HEK293 (cell line): ENCODE data around the gene VPS18.

ENCODE experiments used
- BCL11B ChIP-seq: fragments of 450-650 bp; formaldehyde crosslinking; IDR thresholded peaks from 2 replicates; pipeline ENCODE4 v1.5.1; 2016; ENCODE audit warnings: low read depth, missing biosample characterization, missing genetic modification characterization
- FEZF1 ChIP-seq: fragments of 450-650 bp; formaldehyde crosslinking; IDR thresholded peaks from 2 replicates; pipeline ENCODE4 v1.5.1; 2016; ENCODE audit warnings: missing biosample characterization, missing genetic modification characterization
- GFI1B ChIP-seq: fragments of 450-650 bp; formaldehyde crosslinking; IDR thresholded peaks from 2 replicates; pipeline ENCODE4 v1.5.1; 2016; ENCODE audit warnings: missing biosample characterization, missing genetic modification characterization
- IKZF3 ChIP-seq: fragments of 450-650 bp; IDR thresholded peaks from 2 replicates; pipeline ENCODE4 v1.5.0; 2018; ENCODE audit warnings: missing biosample characterization, mild to moderate bottlenecking, missing genetic modification characterization, moderate library complexity
- PRDM1 ChIP-seq: fragments of 450-650 bp; formaldehyde crosslinking; IDR thresholded peaks from 2 replicates; pipeline ENCODE4; 2016; ENCODE audit warnings: missing biosample characterization, missing genetic modification characterization
- YY2 ChIP-seq: fragments of 450-650 bp; formaldehyde crosslinking; IDR thresholded peaks from 2 replicates; pipeline ENCODE4 v1.5.1; 2016; ENCODE audit warnings: missing biosample characterization, missing genetic modification characterization
- ZBTB17 ChIP-seq: fragments of 450-650 bp; formaldehyde crosslinking; IDR thresholded peaks from 2 replicates; pipeline ENCODE4 v1.5.1; 2016; ENCODE audit warnings: missing biosample characterization, missing genetic modification characterization
- ZNF112 ChIP-seq: fragments of 450-650 bp; formaldehyde crosslinking; IDR thresholded peaks from 2 replicates; pipeline ENCODE4 v1.5.0; 2017; ENCODE audit warnings: missing biosample characterization, missing genetic modification characterization
- ZNF114 ChIP-seq: fragments of 450-650 bp; formaldehyde crosslinking; IDR thresholded peaks from 2 replicates; pipeline ENCODE4 v1.5.0; 2017; ENCODE audit warnings: missing biosample characterization, missing genetic modification characterization
- ZNF140 ChIP-seq: fragments of 450-650 bp; formaldehyde crosslinking; IDR thresholded peaks from 2 replicates; pipeline ENCODE4 v1.5.1; 2016; ENCODE audit warnings: missing biosample characterization, missing genetic modification characterization
- ZNF157 ChIP-seq: fragments of 450-650 bp; formaldehyde crosslinking; IDR thresholded peaks from 2 replicates; pipeline ENCODE4 v1.5.1; 2016; ENCODE audit warnings: missing biosample characterization, missing genetic modification characterization
- ZNF19 ChIP-seq: fragments of 450-650 bp; formaldehyde crosslinking; IDR thresholded peaks from 2 replicates; pipeline ENCODE4; 2016; ENCODE audit warnings: missing biosample characterization, missing genetic modification characterization, low read depth
- ZNF2 ChIP-seq: fragments of 450-650 bp; formaldehyde crosslinking; IDR thresholded peaks from 2 replicates; pipeline ENCODE4 v1.5.1; 2016; ENCODE audit warnings: missing biosample characterization, missing genetic modification characterization
- ZNF302 ChIP-seq: fragments of 450-650 bp; formaldehyde crosslinking; IDR thresholded peaks from 2 replicates; pipeline ENCODE4 v1.5.1; 2016; ENCODE audit warnings: missing biosample characterization, missing genetic modification characterization, low read depth
- ZNF354C ChIP-seq: fragments of 450-650 bp; formaldehyde crosslinking; IDR thresholded peaks from 2 replicates; pipeline ENCODE4 v1.5.1; 2016; ENCODE audit warnings: missing biosample characterization, missing genetic modification characterization, low read depth, borderline replicate concordance
- ZNF366 ChIP-seq: fragments of 450-650 bp; formaldehyde crosslinking; conservative IDR thresholded peaks from 2 replicates; pipeline ENCODE4 v1.5.1; 2016; ENCODE audit warnings: missing biosample characterization, missing genetic modification characterization
- ZNF391 ChIP-seq: fragments of 450-650 bp; formaldehyde crosslinking; IDR thresholded peaks from 2 replicates; pipeline ENCODE4 v1.5.1; 2016; ENCODE audit warnings: low read depth, missing biosample characterization, missing genetic modification characterization, borderline replicate concordance
- ZNF561 ChIP-seq: fragments of 450-650 bp; IDR thresholded peaks from 2 replicates; pipeline ENCODE4 v1.5.1; 2018; ENCODE audit warnings: missing biosample characterization, missing genetic modification characterization, borderline replicate concordance
- ZNF571 ChIP-seq: fragments of 450-650 bp; formaldehyde crosslinking; IDR thresholded peaks from 2 replicates; pipeline ENCODE4 v1.5.0; 2017; ENCODE audit warnings: missing biosample characterization, missing genetic modification characterization
- ZNF626 ChIP-seq: fragments of 450-650 bp; sonication (Bioruptor Pico); formaldehyde crosslinking; IDR thresholded peaks from 2 replicates; pipeline ENCODE4 v1.5.1; 2018; ENCODE audit warnings: missing biosample characterization, missing genetic modification characterization, inconsistent platforms
- ZNF629 ChIP-seq: fragments of 450-650 bp; formaldehyde crosslinking; IDR thresholded peaks from 2 replicates; pipeline ENCODE4 v1.5.1; 2017; ENCODE audit warnings: missing biosample characterization, missing genetic modification characterization
- ZNF654 ChIP-seq: fragments of 450-650 bp; formaldehyde crosslinking; IDR thresholded peaks from 2 replicates; pipeline ENCODE4 v1.5.1; 2016; ENCODE audit warnings: low read depth, missing biosample characterization, missing genetic modification characterization
- ZNF707 ChIP-seq: fragments of 450-650 bp; formaldehyde crosslinking; IDR thresholded peaks from 2 replicates; pipeline ENCODE4 v1.5.1; 2016; ENCODE audit warnings: missing biosample characterization, missing genetic modification characterization
- ZNF785 ChIP-seq: fragments of 450-650 bp; formaldehyde crosslinking; IDR thresholded peaks from 2 replicates; pipeline ENCODE4 v1.5.1; 2016; ENCODE audit warnings: missing biosample characterization, missing genetic modification characterization
- TF ChIP-seq, protein P1 (sequence below): fragments of 450-650 bp; formaldehyde crosslinking; IDR thresholded peaks from 2 replicates; pipeline ENCODE4 v1.5.1; 2016; ENCODE audit warnings: missing biosample characterization, missing genetic modification characterization
- TF ChIP-seq, protein P2 (sequence below): fragments of 450-650 bp; formaldehyde crosslinking; IDR thresholded peaks from 2 replicates; pipeline ENCODE4 v1.5.1; 2017; ENCODE audit warnings: missing biosample characterization, missing genetic modification characterization
- TF ChIP-seq, protein P3 (sequence below): fragments of 450-650 bp; formaldehyde crosslinking; IDR thresholded peaks from 2 replicates; pipeline ENCODE4 v1.5.1; 2016; ENCODE audit warnings: missing biosample characterization, missing genetic modification characterization
- TF ChIP-seq, protein P4 (sequence below): fragments of 450-650 bp; formaldehyde crosslinking; IDR thresholded peaks from 2 replicates; pipeline ENCODE4 v1.5.1; 2016; ENCODE audit warnings: missing biosample characterization, missing genetic modification characterization, low read depth
- TF ChIP-seq, protein P5 (sequence below): fragments of 450-650 bp; formaldehyde crosslinking; IDR thresholded peaks from 2 replicates; pipeline ENCODE4 v1.5.1; 2016; ENCODE audit warnings: missing biosample characterization, missing genetic modification characterization
- TF ChIP-seq, protein P6 (sequence below): fragments of 450-650 bp; formaldehyde crosslinking; IDR thresholded peaks from 2 replicates; pipeline ENCODE4; 2016; ENCODE audit warnings: missing biosample characterization, missing genetic modification characterization

Gene VPS18

DNA sequence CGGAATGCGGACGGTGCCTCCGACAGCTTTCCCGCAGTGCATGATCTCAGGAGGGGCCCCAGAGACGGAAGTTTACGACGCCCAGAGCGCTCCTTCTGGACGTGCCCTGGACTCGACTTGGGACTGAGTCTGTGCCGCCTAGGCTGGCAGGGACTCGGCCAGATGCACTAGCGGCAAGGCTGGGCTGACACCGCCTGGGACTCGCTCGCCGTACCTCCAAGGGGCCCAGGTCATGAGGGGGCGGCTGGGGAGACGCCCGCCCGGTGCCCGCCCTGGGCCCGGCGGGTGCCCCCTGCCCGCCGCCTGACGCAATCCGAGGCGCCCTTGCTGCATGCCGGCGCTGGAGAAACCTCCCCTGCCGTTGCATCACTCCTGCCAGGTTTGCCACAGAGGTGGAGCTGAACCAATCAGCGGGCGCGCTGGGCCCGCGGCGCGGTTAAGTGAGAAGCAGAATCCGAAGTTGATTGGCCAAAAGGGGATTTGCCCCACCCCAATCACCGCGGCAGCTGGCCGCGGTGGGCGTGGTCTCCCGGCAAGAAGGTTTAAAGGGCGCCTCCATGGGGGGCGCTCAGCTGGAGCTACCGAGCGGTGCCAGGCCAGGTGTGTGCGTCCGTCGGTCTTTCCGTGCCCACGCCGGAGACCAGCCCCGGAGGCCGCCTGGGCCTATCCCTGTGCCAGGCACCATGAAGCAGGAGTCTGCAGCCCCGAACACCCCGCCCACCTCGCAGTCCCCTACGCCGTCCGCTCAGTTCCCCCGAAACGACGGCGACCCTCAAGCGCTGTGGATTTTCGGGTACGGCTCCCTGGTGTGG, 58.9 kb downstream of the VPS18 start, which contains the start of gene CHAC1 (continued):
- TF ChIP-seq, protein P1, sequence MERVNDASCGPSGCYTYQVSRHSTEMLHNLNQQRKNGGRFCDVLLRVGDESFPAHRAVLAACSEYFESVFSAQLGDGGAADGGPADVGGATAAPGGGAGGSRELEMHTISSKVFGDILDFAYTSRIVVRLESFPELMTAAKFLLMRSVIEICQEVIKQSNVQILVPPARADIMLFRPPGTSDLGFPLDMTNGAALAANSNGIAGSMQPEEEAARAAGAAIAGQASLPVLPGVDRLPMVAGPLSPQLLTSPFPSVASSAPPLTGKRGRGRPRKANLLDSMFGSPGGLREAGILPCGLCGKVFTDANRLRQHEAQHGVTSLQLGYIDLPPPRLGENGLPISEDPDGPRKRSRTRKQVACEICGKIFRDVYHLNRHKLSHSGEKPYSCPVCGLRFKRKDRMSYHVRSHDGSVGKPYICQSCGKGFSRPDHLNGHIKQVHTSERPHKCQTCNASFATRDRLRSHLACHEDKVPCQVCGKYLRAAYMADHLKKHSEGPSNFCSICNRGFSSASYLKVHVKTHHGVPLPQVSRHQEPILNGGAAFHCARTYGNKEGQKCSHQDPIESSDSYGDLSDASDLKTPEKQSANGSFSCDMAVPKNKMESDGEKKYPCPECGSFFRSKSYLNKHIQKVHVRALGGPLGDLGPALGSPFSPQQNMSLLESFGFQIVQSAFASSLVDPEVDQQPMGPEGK: peak; percentile 96
- TF ChIP-seq ZNF654 (tag by site-specific recombination) (no peak), ZNF112 (tag by site-specific recombination) (no peak), ZNF19 (tag by site-specific recombination) (peak; percentile 39; the same call in 1 of the 2 replicates), ZNF2 (no peak), GFI1B (no peak), IKZF3 (tag by site-specific recombination) (peak; percentile 52), ZNF629 (tag by site-specific recombination) (peak; percentile 69), ZBTB17 (tag by site-specific recombination) (peak; percentile 61; the same call in 1 of the 2 replicates), ZNF626 (tag by site-specific recombination) (no peak), ZNF157 (tag by site-specific recombination) (no peak), FEZF1 (tag by site-specific recombination) (no peak), ZNF366 (tag by site-specific recombination) (no peak; the same call in 1 of the 2 replicates), ZNF354C (tag by site-specific recombination) (no peak), BCL11B (tag by site-specific recombination) (no peak), ZNF114 (tag by site-specific recombination) (no peak), YY2 (0 out of 2 replicates have a peak, but pooled peaks have one; percentile 7), ZNF561 (tag by site-specific recombination) (peak; percentile 87), ZNF571 (tag by site-specific recombination) (no peak), ZNF707 (tag by site-specific recombination) (no peak), ZNF302 (no peak), ZNF391 (no peak), ZNF140 (tag by site-specific recombination) (no peak), PRDM1 (tag by site-specific recombination) (no peak), ZNF785 (tag by site-specific recombination) (0 out of 2 replicates have a peak, but pooled peaks have one; percentile 25)
- TF ChIP-seq, protein P2, sequence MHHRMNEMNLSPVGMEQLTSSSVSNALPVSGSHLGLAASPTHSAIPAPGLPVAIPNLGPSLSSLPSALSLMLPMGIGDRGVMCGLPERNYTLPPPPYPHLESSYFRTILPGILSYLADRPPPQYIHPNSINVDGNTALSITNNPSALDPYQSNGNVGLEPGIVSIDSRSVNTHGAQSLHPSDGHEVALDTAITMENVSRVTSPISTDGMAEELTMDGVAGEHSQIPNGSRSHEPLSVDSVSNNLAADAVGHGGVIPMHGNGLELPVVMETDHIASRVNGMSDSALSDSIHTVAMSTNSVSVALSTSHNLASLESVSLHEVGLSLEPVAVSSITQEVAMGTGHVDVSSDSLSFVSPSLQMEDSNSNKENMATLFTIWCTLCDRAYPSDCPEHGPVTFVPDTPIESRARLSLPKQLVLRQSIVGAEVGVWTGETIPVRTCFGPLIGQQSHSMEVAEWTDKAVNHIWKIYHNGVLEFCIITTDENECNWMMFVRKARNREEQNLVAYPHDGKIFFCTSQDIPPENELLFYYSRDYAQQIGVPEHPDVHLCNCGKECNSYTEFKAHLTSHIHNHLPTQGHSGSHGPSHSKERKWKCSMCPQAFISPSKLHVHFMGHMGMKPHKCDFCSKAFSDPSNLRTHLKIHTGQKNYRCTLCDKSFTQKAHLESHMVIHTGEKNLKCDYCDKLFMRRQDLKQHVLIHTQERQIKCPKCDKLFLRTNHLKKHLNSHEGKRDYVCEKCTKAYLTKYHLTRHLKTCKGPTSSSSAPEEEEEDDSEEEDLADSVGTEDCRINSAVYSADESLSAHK: no peak
- TF ChIP-seq, protein P3, sequence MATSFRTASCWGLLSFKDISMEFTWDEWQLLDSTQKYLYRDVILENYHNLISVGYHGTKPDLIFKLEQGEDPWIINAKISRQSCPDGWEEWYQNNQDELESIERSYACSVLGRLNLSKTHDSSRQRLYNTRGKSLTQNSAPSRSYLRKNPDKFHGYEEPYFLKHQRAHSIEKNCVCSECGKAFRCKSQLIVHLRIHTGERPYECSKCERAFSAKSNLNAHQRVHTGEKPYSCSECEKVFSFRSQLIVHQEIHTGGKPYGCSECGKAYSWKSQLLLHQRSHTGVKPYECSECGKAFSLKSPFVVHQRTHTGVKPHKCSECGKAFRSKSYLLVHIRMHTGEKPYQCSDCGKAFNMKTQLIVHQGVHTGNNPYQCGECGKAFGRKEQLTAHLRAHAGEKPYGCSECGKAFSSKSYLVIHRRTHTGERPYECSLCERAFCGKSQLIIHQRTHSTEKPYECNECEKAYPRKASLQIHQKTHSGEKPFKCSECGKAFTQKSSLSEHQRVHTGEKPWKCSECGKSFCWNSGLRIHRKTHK: no peak
- TF ChIP-seq, protein P4, sequence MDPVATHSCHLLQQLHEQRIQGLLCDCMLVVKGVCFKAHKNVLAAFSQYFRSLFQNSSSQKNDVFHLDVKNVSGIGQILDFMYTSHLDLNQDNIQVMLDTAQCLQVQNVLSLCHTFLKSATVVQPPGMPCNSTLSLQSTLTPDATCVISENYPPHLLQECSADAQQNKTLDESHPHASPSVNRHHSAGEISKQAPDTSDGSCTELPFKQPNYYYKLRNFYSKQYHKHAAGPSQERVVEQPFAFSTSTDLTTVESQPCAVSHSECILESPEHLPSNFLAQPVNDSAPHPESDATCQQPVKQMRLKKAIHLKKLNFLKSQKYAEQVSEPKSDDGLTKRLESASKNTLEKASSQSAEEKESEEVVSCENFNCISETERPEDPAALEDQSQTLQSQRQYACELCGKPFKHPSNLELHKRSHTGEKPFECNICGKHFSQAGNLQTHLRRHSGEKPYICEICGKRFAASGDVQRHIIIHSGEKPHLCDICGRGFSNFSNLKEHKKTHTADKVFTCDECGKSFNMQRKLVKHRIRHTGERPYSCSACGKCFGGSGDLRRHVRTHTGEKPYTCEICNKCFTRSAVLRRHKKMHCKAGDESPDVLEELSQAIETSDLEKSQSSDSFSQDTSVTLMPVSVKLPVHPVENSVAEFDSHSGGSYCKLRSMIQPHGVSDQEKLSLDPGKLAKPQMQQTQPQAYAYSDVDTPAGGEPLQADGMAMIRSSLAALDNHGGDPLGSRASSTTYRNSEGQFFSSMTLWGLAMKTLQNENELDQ: no peak
- TF ChIP-seq, protein P5, sequence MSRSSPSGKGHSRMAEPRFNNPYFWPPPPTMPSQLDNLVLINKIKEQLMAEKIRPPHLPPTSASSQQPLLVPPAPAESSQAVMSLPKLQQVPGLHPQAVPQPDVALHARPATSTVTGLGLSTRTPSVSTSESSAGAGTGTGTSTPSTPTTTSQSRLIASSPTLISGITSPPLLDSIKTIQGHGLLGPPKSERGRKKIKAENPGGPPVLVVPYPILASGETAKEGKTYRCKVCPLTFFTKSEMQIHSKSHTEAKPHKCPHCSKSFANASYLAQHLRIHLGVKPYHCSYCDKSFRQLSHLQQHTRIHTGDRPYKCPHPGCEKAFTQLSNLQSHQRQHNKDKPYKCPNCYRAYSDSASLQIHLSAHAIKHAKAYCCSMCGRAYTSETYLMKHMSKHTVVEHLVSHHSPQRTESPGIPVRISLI (tag by site-specific recombination): no peak
- TF ChIP-seq, protein P6, sequence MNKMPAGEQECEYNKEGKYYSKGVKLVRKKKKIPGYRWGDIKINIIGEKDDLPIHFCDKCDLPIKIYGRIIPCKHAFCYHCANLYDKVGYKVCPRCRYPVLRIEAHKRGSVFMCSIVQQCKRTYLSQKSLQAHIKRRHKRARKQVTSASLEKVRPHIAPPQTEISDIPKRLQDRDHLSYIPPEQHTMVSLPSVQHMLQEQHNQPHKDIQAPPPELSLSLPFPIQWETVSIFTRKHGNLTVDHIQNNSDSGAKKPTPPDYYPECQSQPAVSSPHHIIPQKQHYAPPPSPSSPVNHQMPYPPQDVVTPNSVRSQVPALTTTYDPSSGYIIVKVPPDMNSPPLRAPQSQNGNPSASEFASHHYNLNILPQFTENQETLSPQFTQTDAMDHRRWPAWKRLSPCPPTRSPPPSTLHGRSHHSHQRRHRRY (tag by site-specific recombination): no peak
